ENCODE results near the gene RNASEL. TPM values are rescaled to one million over a fixed set of nuclear protein-coding genes. Genes with fewer than 3 reads are reported as not detected.
"Not testable (repeated sequence)": the region's sequence is repeated elsewhere in the genome, so short reads cannot be mapped to it uniquely, and the experiment has no call there.

RNASEL gene
- total RNA-seq, result 1 to 10 TPM; 5.3 to 5.6 TPM
- polyA plus RNA-seq, result 8.7 TPM

- Mint-ChIP-seq H3K27me3 (peaks cover 0 to 3% of the 10 kb centered on the region in 2 donors), H3K27ac (peak within 1 kb of the TSS; percentile 98 to 100 (median 100)), H3K4me1 (peaks cover 45 to 59% (median 56%) of the 10 kb centered on the region in 3 donors), H3K36me3 (peaks cover 11 to 42% (median 12%) of the 10 kb centered on the region in 3 donors), H3K9me3 (no peaks in the 10 kb centered on the region), H3K4me3 (peak within 1 kb of the TSS; percentile 92 to 99 (median 97))
- CTCF ChIA-PET, result interaction anchor here (1.3 to 4.5 kb wide), 4 partner anchors 11 to 199 kb away, joined by 6 to 44 read pairs (median 8); no protein-coding TSS in a partner anchor
- Histone ChIP-seq H3K36me3 (ENCODE audit: insufficient read depth, low read length) (no peaks in the 10 kb centered on the region), H3K27me3 (ENCODE audit: insufficient read depth, low read length, poor library complexity, severe bottlenecking) (no peaks in the 10 kb centered on the region), H3K9me3 (ENCODE audit: low read length) (no peaks in the 10 kb centered on the region), H3K27ac (ENCODE audit: low read depth, low read length) (peak within 1 kb of the TSS; percentile 99), H3K4me1 (ENCODE audit: insufficient read depth, low read length) (peaks cover 38% of the 10 kb centered on the region), H3K4me3 (ENCODE audit: low read length) (peak within 1 kb of the TSS; percentile 90)
- peak; percentile 41 to 74 (median 64) for DNase-seq
- POLR2A ChIA-PET, result interaction anchor here (0.8 to 1.9 kb wide), 6 partner anchors 12 to 258 kb away, joined by 3 to 7 read pairs (median 4); partner anchors contain the start of gene NPL
These were observed at the start of gene RNASEL for GRCh38 chr1:182588500-182589396. TSS of gene RNASEL (minus strand) at chr1:182589256. CDS start at chr1:182586806, 2,450 bp downstream.

GRCh38 chr1:182637769-182638168, 48.7 kb upstream of the RNASEL start:
- no peaks in the 10 kb centered on the region for H3K9me3 ChIP-seq (ENCODE audit: low read length)
- H3K27ac Mint-ChIP-seq, result no peak overlapping the region
- no peak overlapping the region for H3K27ac ChIP-seq (ENCODE audit: low read depth, low read length)
- no peaks in the 10 kb centered on the region for H3K36me3 ChIP-seq (ENCODE audit: insufficient read depth, low read length)
- DNase-seq, result no peak
- no peaks in the 10 kb centered on the region for H3K27me3 ChIP-seq (ENCODE audit: insufficient read depth, low read length, poor library complexity, severe bottlenecking)
- H3K4me1 ChIP-seq (ENCODE audit: insufficient read depth, low read length), result no peaks in the 10 kb centered on the region
- no peaks in the 10 kb centered on the region for H3K36me3 Mint-ChIP-seq
- no peak overlapping the region for H3K4me3 ChIP-seq (ENCODE audit: low read length)
- H3K4me3 Mint-ChIP-seq, result no peak overlapping the region
- H3K9me3 Mint-ChIP-seq, result no peaks in the 10 kb centered on the region
- ChIA-PET POLR2A (no interaction called here), CTCF (no interaction called here)
- peaks cover 6 to 20% of the 10 kb centered on the region in 2 donors for H3K27me3 Mint-ChIP-seq
- no peaks in the 10 kb centered on the region for H3K4me1 Mint-ChIP-seq

- H3K36me3 ChIP-seq (ENCODE audit: insufficient read depth, low read length), result no peaks in the 10 kb centered on the region
- Mint-ChIP-seq H3K36me3 (no peaks in the 10 kb centered on the region), H3K27ac (no peak overlapping the region), H3K27me3 (peaks cover 2 to 19% of the 10 kb centered on the region in 2 donors), H3K4me3 (no peak overlapping the region), H3K9me3 (no peaks in the 10 kb centered on the region), H3K4me1 (peaks cover 5 to 11% (median 8%) of the 10 kb centered on the region in 3 donors)
- DNase-seq, result no peak
- CTCF ChIA-PET, result no interaction called here
- POLR2A ChIA-PET, result no interaction called here
- H3K27ac ChIP-seq (ENCODE audit: low read depth, low read length), result no peak overlapping the region
- H3K4me1 ChIP-seq (ENCODE audit: insufficient read depth, low read length), result no peaks in the 10 kb centered on the region
- H3K27me3 ChIP-seq (ENCODE audit: insufficient read depth, low read length, poor library complexity, severe bottlenecking), result no peaks in the 10 kb centered on the region
- no peaks in the 10 kb centered on the region for H3K9me3 ChIP-seq (ENCODE audit: low read length)
- H3K4me3 ChIP-seq (ENCODE audit: low read length), result no peak overlapping the region
These were observed 46.8 kb upstream of the RNASEL start for GRCh38 chr1:182635871-182636270.

GRCh38 chr1:182634306-182635072, 45.4 kb upstream of the RNASEL start:
- Histone ChIP-seq H3K4me1 (ENCODE audit: insufficient read depth, low read length) (peaks cover 13% of the 10 kb centered on the region), H3K27me3 (ENCODE audit: insufficient read depth, low read length, poor library complexity, severe bottlenecking) (no peaks in the 10 kb centered on the region), H3K9me3 (ENCODE audit: low read length) (no peaks in the 10 kb centered on the region), H3K4me3 (ENCODE audit: low read length) (no peak overlapping the region), H3K27ac (ENCODE audit: low read depth, low read length) (no peak overlapping the region), H3K36me3 (ENCODE audit: insufficient read depth, low read length) (no peaks in the 10 kb centered on the region)
- Mint-ChIP-seq H3K9me3 (no peaks in the 10 kb centered on the region), H3K27ac (no peak overlapping the region), H3K27me3 (peaks cover 2 to 19% of the 10 kb centered on the region in 2 donors), H3K4me1 (peaks cover 16 to 25% (median 22%) of the 10 kb centered on the region in 3 donors), H3K4me3 (no peak overlapping the region), H3K36me3 (no peaks in the 10 kb centered on the region)
- POLR2A ChIA-PET, result no interaction called here
- CTCF ChIA-PET, result no interaction called here
- DNase-seq, result no peak

GRCh38 chr1:182633657-182634281, 44.7 kb upstream of the RNASEL start:
- Mint-ChIP-seq H3K9me3 (no peaks in the 10 kb centered on the region), H3K27me3 (peaks cover 2 to 19% of the 10 kb centered on the region in 2 donors), H3K36me3 (no peaks in the 10 kb centered on the region), H3K4me3 (no peak overlapping the region), H3K4me1 (peaks cover 21 to 30% (median 27%) of the 10 kb centered on the region in 3 donors), H3K27ac (peak overlapping the region in 1 of 8 donors; percentile 48)
- no peak for DNase-seq
- Histone ChIP-seq H3K4me1 (ENCODE audit: insufficient read depth, low read length) (peaks cover 18% of the 10 kb centered on the region), H3K27me3 (ENCODE audit: insufficient read depth, low read length, poor library complexity, severe bottlenecking) (no peaks in the 10 kb centered on the region), H3K4me3 (ENCODE audit: low read length) (no peak overlapping the region), H3K27ac (ENCODE audit: low read depth, low read length) (no peak overlapping the region), H3K9me3 (ENCODE audit: low read length) (no peaks in the 10 kb centered on the region), H3K36me3 (ENCODE audit: insufficient read depth, low read length) (no peaks in the 10 kb centered on the region)
- ChIA-PET POLR2A (no interaction called here), CTCF (no interaction called here)

GRCh38 chr1:182633031-182633430, 44.0 kb upstream of the RNASEL start:
- Histone ChIP-seq H3K36me3 (ENCODE audit: insufficient read depth, low read length) (no peaks in the 10 kb centered on the region), H3K4me1 (ENCODE audit: insufficient read depth, low read length) (peaks cover 18% of the 10 kb centered on the region), H3K9me3 (ENCODE audit: low read length) (no peaks in the 10 kb centered on the region), H3K27me3 (ENCODE audit: insufficient read depth, low read length, poor library complexity, severe bottlenecking) (no peaks in the 10 kb centered on the region), H3K27ac (ENCODE audit: low read depth, low read length) (no peak overlapping the region), H3K4me3 (ENCODE audit: low read length) (no peak overlapping the region)
- Mint-ChIP-seq H3K4me1 (peaks cover 21 to 30% (median 27%) of the 10 kb centered on the region in 3 donors), H3K27ac (no peak overlapping the region), H3K36me3 (no peaks in the 10 kb centered on the region), H3K27me3 (peaks cover 2 to 19% of the 10 kb centered on the region in 2 donors), H3K4me3 (no peak overlapping the region), H3K9me3 (no peaks in the 10 kb centered on the region)
- no peak for DNase-seq
- CTCF ChIA-PET, result no interaction called here
- POLR2A ChIA-PET, result no interaction called here

- DNase-seq; CTCF ChIA-PET; H3K9me3 ChIP-seq (ENCODE audit: low read length); H3K27ac ChIP-seq (ENCODE audit: low read depth, low read length); H3K9me3 Mint-ChIP-seq; H3K36me3 ChIP-seq (ENCODE audit: insufficient read depth, low read length); H3K4me3 ChIP-seq (ENCODE audit: low read length); H3K27me3 ChIP-seq (ENCODE audit: insufficient read depth, low read length, poor library complexity, severe bottlenecking); H3K36me3 Mint-ChIP-seq; POLR2A ChIA-PET: not testable (repeated sequence)
- Mint-ChIP-seq H3K4me3 (peak overlapping the region in 1 of 7 donors; percentile 49), H3K27ac (peak overlapping the region in 3 of 8 donors; percentile 18 to 64 (median 45)), H3K27me3 (peaks cover 2 to 18% of the 10 kb centered on the region in 2 donors), H3K4me1 (peaks cover 21 to 30% (median 27%) of the 10 kb centered on the region in 3 donors)
- H3K4me1 ChIP-seq (ENCODE audit: insufficient read depth, low read length), result peaks cover 18% of the 10 kb centered on the region
These were observed 43.4 kb upstream of the RNASEL start for GRCh38 chr1:182632441-182632857.
